GM23338 (cell line): Measurements from ENCODE around the gene GPR141. TPM values are rescaled to one million over a fixed set of nuclear protein-coding genes. Genes with fewer than 3 reads are reported as not detected.

Source experiments
- ATAC-seq: fragments of 200-7000 bp; cut with Tn5 transposase; 3 replicates; pipeline ENCODE4 v1.9.1; 2020
- DNase-seq: peaks from one replicate; pipeline ENCODE4 v3.0.0-alpha.2; 2015; ENCODE audit warnings: low spot score
- H2AFZ ChIP-seq: fragments of 200-600 bp; sonication (generic); 2 replicates; pipeline ENCODE4 v1.8.0; 2016; ENCODE audit warnings: antibody characterized with exemption, mild to moderate bottlenecking, moderate library complexity
- H3F3A ChIP-seq: fragments of 200-600 bp; sonication (generic); replicated peaks from 2 replicates; pipeline ENCODE4 v1.8.0; 2017; ENCODE audit warnings: antibody characterized with exemption, mixed run types, low read depth
- H3K27ac ChIP-seq: fragments of 200-600 bp; sonication (generic); 2 replicates; pipeline ENCODE4 v1.6.1; 2016; ENCODE audit warnings: low read depth
- H3K27me3 ChIP-seq: fragments of 200-600 bp; sonication (generic); 2 replicates; pipeline ENCODE4 v1.8.0; 2016; ENCODE audit warnings: mild to moderate bottlenecking, mixed run types, moderate library complexity; ENCODE audit not compliant: insufficient read depth
- H3K36me3 ChIP-seq: fragments of 200-600 bp; sonication (generic); 2 replicates; pipeline ENCODE4 v1.8.0; 2016; ENCODE audit warnings: mild to moderate bottlenecking; ENCODE audit not compliant: insufficient read depth
- H3K4me1 ChIP-seq: fragments of 200-600 bp; sonication (generic); 2 replicates; pipeline ENCODE4 v1.8.0; 2016; ENCODE audit warnings: mild to moderate bottlenecking, moderate library complexity; ENCODE audit not compliant: insufficient read depth
- H3K4me2 ChIP-seq: fragments of 200-600 bp; sonication (generic); 2 replicates; pipeline ENCODE4 v1.7.1; 2017; ENCODE audit warnings: mixed run types
- H3K4me3 ChIP-seq: fragments of 200-600 bp; sonication (generic); 2 replicates; pipeline ENCODE4 v1.6.1; 2016; ENCODE audit warnings: mixed run types
- H3K79me2 ChIP-seq: fragments of 200-600 bp; sonication (generic); replicated peaks from 2 replicates; pipeline ENCODE4 v1.8.0; 2017; ENCODE audit warnings: mild to moderate bottlenecking; ENCODE audit not compliant: insufficient read depth
- H3K9me2 ChIP-seq: fragments of 200-600 bp; sonication (generic); 2 replicates; pipeline ENCODE4 v1.8.0; 2017; ENCODE audit not compliant: insufficient read depth
- H4K20me1 ChIP-seq: fragments of 200-600 bp; sonication (generic); replicated peaks from 2 replicates; pipeline ENCODE4 v1.8.0; 2017; ENCODE audit warnings: mild to moderate bottlenecking; ENCODE audit not compliant: insufficient read depth
- H3K27ac Mint-ChIP-seq: 2 replicates; pipeline ENCODE4 v1.8.0; 2020; ENCODE audit warnings: inconsistent platforms, mild to moderate bottlenecking, moderate library complexity, mixed read lengths
- H3K27me3 Mint-ChIP-seq: 3 replicates; pipeline ENCODE4 v1.8.0; 2022; ENCODE audit warnings: low read depth, mild to moderate bottlenecking, moderate library complexity, mixed read lengths, inconsistent platforms; ENCODE audit not compliant: insufficient read depth, poor library complexity
- H3K36me3 Mint-ChIP-seq: 3 replicates; pipeline ENCODE4 v1.8.0; 2021; ENCODE audit warnings: low read depth, mild to moderate bottlenecking, inconsistent platforms, moderate library complexity, mixed read lengths
- H3K4me1 Mint-ChIP-seq: 3 replicates; pipeline ENCODE4 v1.8.0; 2020; ENCODE audit warnings: mild to moderate bottlenecking, inconsistent platforms, mixed read lengths
- H3K4me3 Mint-ChIP-seq: 3 replicates; pipeline ENCODE4 v1.8.0; 2021; ENCODE audit warnings: moderate library complexity, mild to moderate bottlenecking, inconsistent platforms, mixed read lengths
- H3K9me3 Mint-ChIP-seq: 3 replicates; pipeline ENCODE4 v1.8.0; 2020; ENCODE audit warnings: moderate library complexity, mild to moderate bottlenecking, inconsistent platforms, mixed read lengths
- EZH2 ChIP-seq: fragments of 200-600 bp; sonication (generic); IDR thresholded peaks from one replicate; pipeline ENCODE4 v1.8.0; 2017; ENCODE audit warnings: antibody characterized with exemption, mild to moderate bottlenecking, low read depth; ENCODE audit not compliant: unreplicated experiment
- EZH2phosphoT487 ChIP-seq: fragments of 200-600 bp; sonication (generic); IDR thresholded peaks from one replicate; pipeline ENCODE4 v1.8.1; 2018; ENCODE audit warnings: antibody characterized with exemption; ENCODE audit not compliant: unreplicated experiment
- POLR2AphosphoS5 ChIP-seq: IDR thresholded peaks from 2 replicates; pipeline ENCODE4 v1.6.1; 2016; ENCODE audit warnings: antibody characterized with exemption, low read depth
- ZNF114 ChIP-seq: fragments of 250-450 bp; sonication (Bioruptor Pico); IDR thresholded peaks from 2 replicates; pipeline ENCODE4 v1.5.0; 2020; ENCODE audit warnings: mild to moderate bottlenecking, moderate library complexity
- polyA plus RNA-seq: library from polyadenylated mRNA; unstranded; fragments of >200 nt; fragmentation: Nextera tagmentation; extraction: Ambion mirVana; gene quantifications from 2 replicates; pipeline ENCODE4 v1.2.1, GENCODE V29; 2016
- total RNA-seq: library from RNA; depleted of rRNA; stranded (reverse); fragments of >200 nt; shearing (Covaris generic); gene quantifications from 2 replicates; pipeline ENCODE4 v1.2.3, GENCODE V29; 2014
- TF ChIP-seq, protein P1 (sequence below): fragments of 250-450 bp; sonication (Bioruptor Pico); IDR thresholded peaks from 2 replicates; pipeline ENCODE4 v1.5.0; 2020; ENCODE audit warnings: mild to moderate bottlenecking, moderate library complexity
- TF ChIP-seq, protein P2 (sequence below): IDR thresholded peaks from 2 replicates; pipeline ENCODE4 v1.6.1; 2016; ENCODE audit warnings: antibody characterized with exemption
- TF ChIP-seq, protein P3 (sequence below): IDR thresholded peaks from one replicate; pipeline ENCODE4 v1.6.1; 2018; ENCODE audit warnings: antibody characterized with exemption; ENCODE audit not compliant: unreplicated experiment

The GPR141 gene
- total and polyA plus RNA-seq, 2 experiments from 2014 or later = 0.80 TPM; not detected in 1

DNA sequence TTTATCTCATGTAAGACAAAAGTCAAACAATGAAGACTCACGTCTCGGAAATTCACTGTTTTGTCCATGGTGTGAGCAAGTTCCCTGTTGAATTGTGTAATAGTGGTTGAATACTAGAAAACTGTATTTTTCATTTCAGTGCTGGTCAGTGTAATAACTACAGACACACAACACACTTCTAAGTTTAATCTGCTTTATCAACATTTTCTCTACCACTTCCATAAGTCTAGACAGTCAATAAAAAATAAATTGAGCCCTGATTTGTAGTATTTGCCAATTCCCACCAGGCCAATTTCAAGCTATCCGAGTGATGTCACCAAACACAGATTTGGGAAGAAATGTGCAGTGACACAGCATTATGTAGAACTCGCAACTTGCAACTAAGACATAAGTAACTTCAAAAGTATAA is 81.9 kb downstream of the GPR141 start:
- H3K79me2 ChIP-seq = no peaks in the 10 kb centered on the region
- TF ChIP-seq, protein P1, sequence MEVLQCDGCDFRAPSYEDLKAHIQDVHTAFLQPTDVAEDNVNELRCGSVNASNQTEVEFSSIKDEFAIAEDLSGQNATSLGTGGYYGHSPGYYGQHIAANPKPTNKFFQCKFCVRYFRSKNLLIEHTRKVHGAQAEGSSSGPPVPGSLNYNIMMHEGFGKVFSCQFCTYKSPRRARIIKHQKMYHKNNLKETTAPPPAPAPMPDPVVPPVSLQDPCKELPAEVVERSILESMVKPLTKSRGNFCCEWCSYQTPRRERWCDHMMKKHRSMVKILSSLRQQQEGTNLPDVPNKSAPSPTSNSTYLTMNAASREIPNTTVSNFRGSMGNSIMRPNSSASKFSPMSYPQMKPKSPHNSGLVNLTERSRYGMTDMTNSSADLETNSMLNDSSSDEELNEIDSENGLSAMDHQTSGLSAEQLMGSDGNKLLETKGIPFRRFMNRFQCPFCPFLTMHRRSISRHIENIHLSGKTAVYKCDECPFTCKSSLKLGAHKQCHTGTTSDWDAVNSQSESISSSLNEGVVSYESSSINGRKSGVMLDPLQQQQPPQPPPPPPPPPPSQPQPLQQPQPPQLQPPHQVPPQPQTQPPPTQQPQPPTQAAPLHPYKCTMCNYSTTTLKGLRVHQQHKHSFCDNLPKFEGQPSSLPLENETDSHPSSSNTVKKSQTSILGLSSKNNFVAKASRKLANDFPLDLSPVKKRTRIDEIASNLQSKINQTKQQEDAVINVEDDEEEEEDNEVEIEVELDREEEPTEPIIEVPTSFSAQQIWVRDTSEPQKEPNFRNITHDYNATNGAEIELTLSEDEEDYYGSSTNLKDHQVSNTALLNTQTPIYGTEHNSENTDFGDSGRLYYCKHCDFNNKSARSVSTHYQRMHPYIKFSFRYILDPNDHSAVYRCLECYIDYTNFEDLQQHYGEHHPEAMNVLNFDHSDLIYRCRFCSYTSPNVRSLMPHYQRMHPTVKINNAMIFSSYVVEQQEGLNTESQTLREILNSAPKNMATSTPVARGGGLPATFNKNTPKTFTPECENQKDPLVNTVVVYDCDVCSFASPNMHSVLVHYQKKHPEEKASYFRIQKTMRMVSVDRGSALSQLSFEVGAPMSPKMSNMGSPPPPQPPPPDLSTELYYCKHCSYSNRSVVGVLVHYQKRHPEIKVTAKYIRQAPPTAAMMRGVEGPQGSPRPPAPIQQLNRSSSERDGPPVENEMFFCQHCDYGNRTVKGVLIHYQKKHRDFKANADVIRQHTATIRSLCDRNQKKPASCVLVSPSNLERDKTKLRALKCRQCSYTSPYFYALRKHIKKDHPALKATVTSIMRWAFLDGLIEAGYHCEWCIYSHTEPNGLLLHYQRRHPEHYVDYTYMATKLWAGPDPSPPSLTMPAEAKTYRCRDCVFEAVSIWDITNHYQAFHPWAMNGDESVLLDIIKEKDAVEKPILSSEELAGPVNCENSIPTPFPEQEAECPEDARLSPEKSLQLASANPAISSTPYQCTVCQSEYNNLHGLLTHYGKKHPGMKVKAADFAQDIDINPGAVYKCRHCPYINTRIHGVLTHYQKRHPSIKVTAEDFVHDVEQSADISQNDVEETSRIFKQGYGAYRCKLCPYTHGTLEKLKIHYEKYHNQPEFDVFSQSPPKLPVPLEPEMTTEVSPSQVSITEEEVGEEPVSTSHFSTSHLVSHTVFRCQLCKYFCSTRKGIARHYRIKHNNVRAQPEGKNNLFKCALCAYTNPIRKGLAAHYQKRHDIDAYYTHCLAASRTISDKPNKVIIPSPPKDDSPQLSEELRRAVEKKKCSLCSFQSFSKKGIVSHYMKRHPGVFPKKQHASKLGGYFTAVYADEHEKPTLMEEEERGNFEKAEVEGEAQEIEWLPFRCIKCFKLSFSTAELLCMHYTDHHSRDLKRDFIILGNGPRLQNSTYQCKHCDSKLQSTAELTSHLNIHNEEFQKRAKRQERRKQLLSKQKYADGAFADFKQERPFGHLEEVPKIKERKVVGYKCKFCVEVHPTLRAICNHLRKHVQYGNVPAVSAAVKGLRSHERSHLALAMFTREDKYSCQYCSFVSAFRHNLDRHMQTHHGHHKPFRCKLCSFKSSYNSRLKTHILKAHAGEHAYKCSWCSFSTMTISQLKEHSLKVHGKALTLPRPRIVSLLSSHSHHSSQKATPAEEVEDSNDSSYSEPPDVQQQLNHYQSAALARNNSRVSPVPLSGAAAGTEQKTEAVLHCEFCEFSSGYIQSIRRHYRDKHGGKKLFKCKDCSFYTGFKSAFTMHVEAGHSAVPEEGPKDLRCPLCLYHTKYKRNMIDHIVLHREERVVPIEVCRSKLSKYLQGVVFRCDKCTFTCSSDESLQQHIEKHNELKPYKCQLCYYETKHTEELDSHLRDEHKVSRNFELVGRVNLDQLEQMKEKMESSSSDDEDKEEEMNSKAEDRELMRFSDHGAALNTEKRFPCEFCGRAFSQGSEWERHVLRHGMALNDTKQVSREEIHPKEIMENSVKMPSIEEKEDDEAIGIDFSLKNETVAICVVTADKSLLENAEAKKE = no peak
- no peak for TF ChIP-seq ZNF114 (CRISPR knock-in tag)
- TF ChIP-seq POLR2AphosphoS5 = no peak
- TF ChIP-seq, protein P2, sequence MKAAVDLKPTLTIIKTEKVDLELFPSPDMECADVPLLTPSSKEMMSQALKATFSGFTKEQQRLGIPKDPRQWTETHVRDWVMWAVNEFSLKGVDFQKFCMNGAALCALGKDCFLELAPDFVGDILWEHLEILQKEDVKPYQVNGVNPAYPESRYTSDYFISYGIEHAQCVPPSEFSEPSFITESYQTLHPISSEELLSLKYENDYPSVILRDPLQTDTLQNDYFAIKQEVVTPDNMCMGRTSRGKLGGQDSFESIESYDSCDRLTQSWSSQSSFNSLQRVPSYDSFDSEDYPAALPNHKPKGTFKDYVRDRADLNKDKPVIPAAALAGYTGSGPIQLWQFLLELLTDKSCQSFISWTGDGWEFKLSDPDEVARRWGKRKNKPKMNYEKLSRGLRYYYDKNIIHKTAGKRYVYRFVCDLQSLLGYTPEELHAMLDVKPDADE = no peak
- TF ChIP-seq, protein P3, sequence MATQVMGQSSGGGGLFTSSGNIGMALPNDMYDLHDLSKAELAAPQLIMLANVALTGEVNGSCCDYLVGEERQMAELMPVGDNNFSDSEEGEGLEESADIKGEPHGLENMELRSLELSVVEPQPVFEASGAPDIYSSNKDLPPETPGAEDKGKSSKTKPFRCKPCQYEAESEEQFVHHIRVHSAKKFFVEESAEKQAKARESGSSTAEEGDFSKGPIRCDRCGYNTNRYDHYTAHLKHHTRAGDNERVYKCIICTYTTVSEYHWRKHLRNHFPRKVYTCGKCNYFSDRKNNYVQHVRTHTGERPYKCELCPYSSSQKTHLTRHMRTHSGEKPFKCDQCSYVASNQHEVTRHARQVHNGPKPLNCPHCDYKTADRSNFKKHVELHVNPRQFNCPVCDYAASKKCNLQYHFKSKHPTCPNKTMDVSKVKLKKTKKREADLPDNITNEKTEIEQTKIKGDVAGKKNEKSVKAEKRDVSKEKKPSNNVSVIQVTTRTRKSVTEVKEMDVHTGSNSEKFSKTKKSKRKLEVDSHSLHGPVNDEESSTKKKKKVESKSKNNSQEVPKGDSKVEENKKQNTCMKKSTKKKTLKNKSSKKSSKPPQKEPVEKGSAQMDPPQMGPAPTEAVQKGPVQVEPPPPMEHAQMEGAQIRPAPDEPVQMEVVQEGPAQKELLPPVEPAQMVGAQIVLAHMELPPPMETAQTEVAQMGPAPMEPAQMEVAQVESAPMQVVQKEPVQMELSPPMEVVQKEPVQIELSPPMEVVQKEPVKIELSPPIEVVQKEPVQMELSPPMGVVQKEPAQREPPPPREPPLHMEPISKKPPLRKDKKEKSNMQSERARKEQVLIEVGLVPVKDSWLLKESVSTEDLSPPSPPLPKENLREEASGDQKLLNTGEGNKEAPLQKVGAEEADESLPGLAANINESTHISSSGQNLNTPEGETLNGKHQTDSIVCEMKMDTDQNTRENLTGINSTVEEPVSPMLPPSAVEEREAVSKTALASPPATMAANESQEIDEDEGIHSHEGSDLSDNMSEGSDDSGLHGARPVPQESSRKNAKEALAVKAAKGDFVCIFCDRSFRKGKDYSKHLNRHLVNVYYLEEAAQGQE = no peak
- TF ChIP-seq EZH2 = no peak
- TF ChIP-seq EZH2phosphoT487 = no peak
- no peak for DNase-seq
- no peak overlapping the region for H3K4me3 ChIP-seq
- H3K4me1 Mint-ChIP-seq = no peaks in the 10 kb centered on the region
- H3K36me3 Mint-ChIP-seq = peaks cover 3% of the 10 kb centered on the region; the same call in 1 of the 3 replicates
- H3K27ac Mint-ChIP-seq = no peak overlapping the region
- H3K27me3 ChIP-seq = no peaks in the 10 kb centered on the region
- no peaks in the 10 kb centered on the region for H3K9me2 ChIP-seq
- H3K9me3 Mint-ChIP-seq = peaks cover 6% of the 10 kb centered on the region
- no peak overlapping the region for H3K4me2 ChIP-seq
- no peaks in the 10 kb centered on the region for H3K36me3 ChIP-seq
- no peaks in the 10 kb centered on the region for H4K20me1 ChIP-seq
- no peak overlapping the region for H3K27ac ChIP-seq
- ATAC-seq = no peak
- peaks cover 1% of the 10 kb centered on the region for H3K27me3 Mint-ChIP-seq
- no peak overlapping the region; the same call in 1 of the 2 replicates for H2AFZ ChIP-seq
- H3K4me3 Mint-ChIP-seq = no peak overlapping the region
- no peaks in the 10 kb centered on the region for H3K4me1 ChIP-seq
- H3F3A ChIP-seq = no peaks in the 10 kb centered on the region
